Astrocyte of the spinal cord (primary cell): ENCODE data around the gene FTL.

Source experiments
- DNase-seq: peaks from one replicate; pipeline ENCODE4 v3.0.0; 2011; ENCODE audit warnings: low read depth, low spot score
- H3K4me3 ChIP-seq: 2 replicates; pipeline ENCODE4 v1.5.1; 2011; ENCODE audit warnings: low read depth, mild to moderate bottlenecking, low read length, moderate library complexity
- in situ Hi-C: cut with HindIII; loops from 2 replicates; pipeline ENCODE4 v1.10.0; 2017; ENCODE audit warnings: low sequenced_read_pairs
- TF ChIP-seq, protein P1 (sequence below): IDR thresholded peaks from 2 replicates; pipeline ENCODE4 v1.5.1; 2012; ENCODE audit warnings: low read depth, mild to moderate bottlenecking, low read length, inconsistent platforms

FTL gene

GRCh38 chr19:48962029-48962848 is 2.9 kb upstream of the FTL start:
- no peak for DNase-seq
- H3K4me3 ChIP-seq: no peak overlapping the region
- in situ Hi-C loops: no loop called here
- TF ChIP-seq, protein P1, sequence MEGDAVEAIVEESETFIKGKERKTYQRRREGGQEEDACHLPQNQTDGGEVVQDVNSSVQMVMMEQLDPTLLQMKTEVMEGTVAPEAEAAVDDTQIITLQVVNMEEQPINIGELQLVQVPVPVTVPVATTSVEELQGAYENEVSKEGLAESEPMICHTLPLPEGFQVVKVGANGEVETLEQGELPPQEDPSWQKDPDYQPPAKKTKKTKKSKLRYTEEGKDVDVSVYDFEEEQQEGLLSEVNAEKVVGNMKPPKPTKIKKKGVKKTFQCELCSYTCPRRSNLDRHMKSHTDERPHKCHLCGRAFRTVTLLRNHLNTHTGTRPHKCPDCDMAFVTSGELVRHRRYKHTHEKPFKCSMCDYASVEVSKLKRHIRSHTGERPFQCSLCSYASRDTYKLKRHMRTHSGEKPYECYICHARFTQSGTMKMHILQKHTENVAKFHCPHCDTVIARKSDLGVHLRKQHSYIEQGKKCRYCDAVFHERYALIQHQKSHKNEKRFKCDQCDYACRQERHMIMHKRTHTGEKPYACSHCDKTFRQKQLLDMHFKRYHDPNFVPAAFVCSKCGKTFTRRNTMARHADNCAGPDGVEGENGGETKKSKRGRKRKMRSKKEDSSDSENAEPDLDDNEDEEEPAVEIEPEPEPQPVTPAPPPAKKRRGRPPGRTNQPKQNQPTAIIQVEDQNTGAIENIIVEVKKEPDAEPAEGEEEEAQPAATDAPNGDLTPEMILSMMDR: no peak

DNA sequence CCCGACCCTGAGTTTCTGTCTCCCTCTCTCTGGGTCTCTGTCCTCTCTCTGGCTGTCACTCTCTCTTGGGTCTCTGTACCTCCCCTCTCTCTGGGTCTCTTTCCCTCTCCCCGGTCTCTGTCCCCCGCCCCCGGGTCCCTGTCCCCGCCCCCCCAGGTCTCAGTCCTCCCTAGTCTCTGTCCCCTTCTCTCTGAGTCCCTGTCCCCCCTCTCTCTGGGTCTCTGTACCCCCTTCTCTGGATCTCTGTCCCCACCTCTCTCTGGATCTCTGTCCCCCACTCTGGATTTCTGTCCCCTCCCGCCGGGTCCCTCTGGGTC is 2.3 kb upstream of the FTL start:
- in situ Hi-C loops: no loop called here
- no peak for DNase-seq
- TF ChIP-seq, protein P1: no peak
- H3K4me3 ChIP-seq: no peak overlapping the region

GRCh38 chr19:48963371-48964204 is 1.5 kb upstream of the FTL start:
- H3K4me3 ChIP-seq: no peak overlapping the region
- DNase-seq: peak; percentile 65
- in situ Hi-C loops: no loop called here
- TF ChIP-seq, protein P1: no peak

- in situ Hi-C loops: no loop called here
- H3K4me3 ChIP-seq: no peak overlapping the region
- no peak for DNase-seq
- TF ChIP-seq, protein P1: no peak
Observed at GRCh38 chr19:48964205-48965039, 687 bp upstream of the FTL start.

DNA sequence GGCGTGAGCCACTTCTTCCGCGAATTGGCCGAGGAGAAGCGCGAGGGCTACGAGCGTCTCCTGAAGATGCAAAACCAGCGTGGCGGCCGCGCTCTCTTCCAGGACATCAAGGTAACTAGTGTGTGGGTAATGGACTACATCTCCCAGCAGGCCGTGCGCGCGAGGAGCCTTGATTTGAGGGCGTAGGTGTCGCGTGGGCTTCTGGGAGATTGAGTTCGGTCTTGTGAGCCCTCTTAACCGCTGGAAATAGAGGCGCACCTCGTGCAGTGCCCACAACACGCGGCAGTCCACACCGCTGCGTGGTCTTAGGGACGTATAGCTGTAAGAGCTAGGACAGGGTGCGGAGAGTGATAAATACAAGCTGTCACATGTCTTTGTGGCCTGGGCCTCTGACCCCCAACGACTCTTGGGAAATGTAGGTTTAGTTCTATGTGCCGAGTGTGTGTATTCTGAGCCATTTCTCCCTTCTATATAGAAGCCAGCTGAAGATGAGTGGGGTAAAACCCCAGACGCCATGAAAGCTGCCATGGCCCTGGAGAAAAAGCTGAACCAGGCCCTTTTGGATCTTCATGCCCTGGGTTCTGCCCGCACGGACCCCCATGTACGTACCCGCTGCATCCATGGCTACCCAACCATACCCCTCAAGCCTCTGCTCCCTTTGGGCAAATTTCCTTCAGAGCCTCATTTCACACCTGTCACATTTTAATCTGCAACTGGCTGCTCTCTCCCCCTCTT is 864 bp downstream of the FTL start:
- peak; percentile 87 for DNase-seq
- TF ChIP-seq, protein P1: no peak
- peak overlapping the region; percentile 92 for H3K4me3 ChIP-seq
- in situ Hi-C loops: no loop called here
